ENCODE data around the gene HEYL. TPM values are rescaled to one million over a fixed set of nuclear protein-coding genes. Genes with fewer than 3 reads are reported as not detected.

The HEYL gene
- total RNA-seq = 10 to 100 TPM; 28.1 to 35.4 TPM

DNA sequence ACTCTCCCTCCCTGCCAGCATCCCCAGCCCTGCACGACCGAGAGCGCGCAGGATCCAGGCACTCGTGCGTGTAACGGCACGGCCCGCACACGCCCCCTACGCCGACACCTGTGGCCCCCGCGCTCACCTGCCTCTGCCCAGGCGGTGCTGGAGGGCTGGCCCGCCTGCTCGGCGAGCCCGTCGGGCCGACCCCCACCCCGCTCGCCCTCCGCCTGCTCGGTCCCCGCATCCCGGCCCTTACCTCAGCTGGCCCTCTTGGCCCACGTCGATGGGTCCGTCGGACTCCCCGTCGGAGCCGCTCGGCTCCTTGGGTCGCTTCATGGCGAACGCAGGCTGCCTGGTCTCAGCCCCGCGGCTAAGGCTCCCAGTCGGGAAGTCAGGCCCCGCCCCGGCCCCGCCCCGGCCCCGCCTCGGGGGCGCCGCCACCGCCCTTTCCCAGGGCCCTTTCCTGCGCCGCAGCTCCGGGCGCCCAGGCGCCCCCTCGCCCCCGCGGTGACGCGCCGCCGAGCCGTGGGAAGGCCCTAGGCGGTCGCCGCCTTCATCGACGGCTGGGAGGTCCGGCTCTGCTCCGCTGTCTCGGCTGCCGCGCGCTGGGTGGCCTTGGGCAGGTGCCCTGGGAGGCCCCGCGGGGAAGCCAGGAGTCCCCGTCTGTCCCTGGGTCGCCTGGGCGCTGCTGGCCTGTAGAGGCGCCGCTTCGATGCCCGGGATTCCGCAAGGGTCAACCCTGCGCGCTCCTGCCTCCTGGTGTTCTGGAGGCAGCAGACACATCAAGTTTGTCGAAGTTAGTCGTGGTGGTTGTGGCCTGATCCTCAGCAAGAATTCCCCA, at the start of gene HEYL:
Gene HEYL (minus strand): TSS at position 339 of the 826 bp plus-strand sequence. CDS start 18 bp downstream, at position 321.
- Histone ChIP-seq H3K9me3 (no peaks in the 10 kb centered on the region), H3K27ac (peak within 1 kb of the TSS; percentile 80 to 84), H3K27me3 (no peaks in the 10 kb centered on the region), H3K36me3 (no peaks in the 10 kb centered on the region), H3K4me3 (peak within 1 kb of the TSS; percentile 69 to 72), H3K4me1 (peaks cover 0 to 21% of the 10 kb centered on the region in 2 donors)
- peak; percentile 76 for DNase-seq (ENCODE audit: low spot score)
- TF ChIP-seq, protein P1, sequence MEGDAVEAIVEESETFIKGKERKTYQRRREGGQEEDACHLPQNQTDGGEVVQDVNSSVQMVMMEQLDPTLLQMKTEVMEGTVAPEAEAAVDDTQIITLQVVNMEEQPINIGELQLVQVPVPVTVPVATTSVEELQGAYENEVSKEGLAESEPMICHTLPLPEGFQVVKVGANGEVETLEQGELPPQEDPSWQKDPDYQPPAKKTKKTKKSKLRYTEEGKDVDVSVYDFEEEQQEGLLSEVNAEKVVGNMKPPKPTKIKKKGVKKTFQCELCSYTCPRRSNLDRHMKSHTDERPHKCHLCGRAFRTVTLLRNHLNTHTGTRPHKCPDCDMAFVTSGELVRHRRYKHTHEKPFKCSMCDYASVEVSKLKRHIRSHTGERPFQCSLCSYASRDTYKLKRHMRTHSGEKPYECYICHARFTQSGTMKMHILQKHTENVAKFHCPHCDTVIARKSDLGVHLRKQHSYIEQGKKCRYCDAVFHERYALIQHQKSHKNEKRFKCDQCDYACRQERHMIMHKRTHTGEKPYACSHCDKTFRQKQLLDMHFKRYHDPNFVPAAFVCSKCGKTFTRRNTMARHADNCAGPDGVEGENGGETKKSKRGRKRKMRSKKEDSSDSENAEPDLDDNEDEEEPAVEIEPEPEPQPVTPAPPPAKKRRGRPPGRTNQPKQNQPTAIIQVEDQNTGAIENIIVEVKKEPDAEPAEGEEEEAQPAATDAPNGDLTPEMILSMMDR (IDR thresholded peaks at IDR 0.05) = peak in 1 of 2 donors; percentile 63

- H3K4me1 ChIP-seq = peaks cover 0 to 20% of the 10 kb centered on the region in 2 donors
- H3K27me3 ChIP-seq = peaks cover 0 to 11% of the 10 kb centered on the region in 2 donors
- DNase-seq (ENCODE audit: low spot score) = no peak
- no peaks in the 10 kb centered on the region for H3K36me3 ChIP-seq
- no peak overlapping the region for H3K4me3 ChIP-seq
- H3K27ac ChIP-seq = no peak overlapping the region
- H3K9me3 ChIP-seq = no peaks in the 10 kb centered on the region
- TF ChIP-seq, protein P1 (IDR thresholded peaks at IDR 0.05) = no peak
Measured at GRCh38 chr1:39689214-39689613, 49.8 kb upstream of the HEYL start.

- Histone ChIP-seq H3K27ac (no peak overlapping the region), H3K9me3 (no peaks in the 10 kb centered on the region), H3K4me3 (no peak overlapping the region), H3K27me3 (peaks cover 0 to 11% of the 10 kb centered on the region in 2 donors), H3K4me1 (peaks cover 0 to 23% of the 10 kb centered on the region in 2 donors), H3K36me3 (no peaks in the 10 kb centered on the region)
- TF ChIP-seq, protein P1 (IDR thresholded peaks at IDR 0.05) = no peak
- DNase-seq (ENCODE audit: low spot score) = no peak
Measured at GRCh38 chr1:39688706-39689105, 49.3 kb upstream of the HEYL start.

DNA sequence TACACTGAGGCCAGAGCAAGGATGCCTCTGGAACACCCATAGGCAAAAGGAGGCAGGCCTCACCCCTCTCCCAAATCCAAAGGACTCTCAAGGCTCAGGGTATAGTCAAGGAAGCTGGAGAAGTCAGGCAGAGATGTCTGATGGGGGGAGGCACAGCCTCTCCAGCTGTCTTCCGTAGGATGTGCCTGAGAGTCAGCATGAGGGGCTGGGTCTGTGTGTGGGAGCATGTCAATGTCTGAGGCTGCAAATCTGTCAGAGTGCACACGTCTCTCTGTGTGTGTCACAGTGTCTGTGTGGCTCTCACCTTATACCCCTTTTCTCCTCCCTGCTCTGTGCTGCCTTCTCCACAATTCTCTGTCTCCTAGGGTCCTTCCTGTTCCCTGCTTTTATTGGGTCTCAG, 47.8 kb upstream of the HEYL start:
- Histone ChIP-seq H3K4me1 (peaks cover 0 to 26% of the 10 kb centered on the region in 2 donors), H3K36me3 (no peaks in the 10 kb centered on the region), H3K4me3 (no peak overlapping the region), H3K27me3 (peaks cover 0 to 7% of the 10 kb centered on the region in 2 donors), H3K9me3 (no peaks in the 10 kb centered on the region), H3K27ac (no peak overlapping the region)
- TF ChIP-seq, protein P1 (IDR thresholded peaks at IDR 0.05) = no peak
- DNase-seq (ENCODE audit: low spot score) = no peak

GRCh38 chr1:39685071-39685470, 45.6 kb upstream of the HEYL start:
- Histone ChIP-seq H3K27me3 (no peaks in the 10 kb centered on the region), H3K36me3 (no peaks in the 10 kb centered on the region), H3K27ac (no peak overlapping the region), H3K9me3 (no peaks in the 10 kb centered on the region), H3K4me1 (peaks cover 0 to 9% of the 10 kb centered on the region in 2 donors), H3K4me3 (no peak overlapping the region)
- DNase-seq (ENCODE audit: low spot score) = no peak
- TF ChIP-seq, protein P1 (IDR thresholded peaks at IDR 0.05) = no peak

Data from right atrium auricular region (tissue), 2 donors.